ENCODE measurements around the gene RBM20. TPM values are rescaled to one million over a fixed set of nuclear protein-coding genes. Genes with fewer than 3 reads are reported as not detected.

RBM20 gene
- total RNA-seq, 1 donor from 2014 or later: 1.5 TPM

DNA sequence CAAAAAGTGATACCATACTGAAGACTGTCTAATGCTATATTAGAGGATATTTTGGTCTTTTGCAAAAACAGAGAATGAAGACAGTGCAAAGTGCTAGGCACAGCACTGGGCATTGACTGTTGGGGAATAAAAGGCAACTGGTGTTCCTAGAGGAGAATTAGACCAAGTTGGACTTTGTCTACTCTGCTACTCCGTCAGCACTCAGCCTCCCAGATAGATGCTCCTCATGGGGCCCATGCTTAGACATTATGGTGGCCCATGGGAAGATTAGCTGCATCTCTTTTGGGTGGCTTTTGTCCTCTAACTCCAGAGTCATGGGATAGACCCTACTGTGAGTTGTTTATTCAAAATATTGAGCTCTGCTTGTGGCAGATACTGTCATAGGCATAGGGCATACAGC is 113.5 kb downstream of the RBM20 start:
- DNase-seq (ENCODE audit: low spot score, unreplicated experiment): no peak
- no peaks in the 10 kb centered on the region for H3K27me3 Mint-ChIP-seq
- H3K27ac Mint-ChIP-seq: no peak overlapping the region
- no peaks in the 10 kb centered on the region for H3K4me1 Mint-ChIP-seq (ENCODE audit: low read depth)
- H3K4me3 Mint-ChIP-seq (ENCODE audit: low read depth): no peak overlapping the region
- peaks cover 6% of the 10 kb centered on the region for H3K9me3 Mint-ChIP-seq (ENCODE audit: low read depth)
- TF ChIP-seq, protein P1, sequence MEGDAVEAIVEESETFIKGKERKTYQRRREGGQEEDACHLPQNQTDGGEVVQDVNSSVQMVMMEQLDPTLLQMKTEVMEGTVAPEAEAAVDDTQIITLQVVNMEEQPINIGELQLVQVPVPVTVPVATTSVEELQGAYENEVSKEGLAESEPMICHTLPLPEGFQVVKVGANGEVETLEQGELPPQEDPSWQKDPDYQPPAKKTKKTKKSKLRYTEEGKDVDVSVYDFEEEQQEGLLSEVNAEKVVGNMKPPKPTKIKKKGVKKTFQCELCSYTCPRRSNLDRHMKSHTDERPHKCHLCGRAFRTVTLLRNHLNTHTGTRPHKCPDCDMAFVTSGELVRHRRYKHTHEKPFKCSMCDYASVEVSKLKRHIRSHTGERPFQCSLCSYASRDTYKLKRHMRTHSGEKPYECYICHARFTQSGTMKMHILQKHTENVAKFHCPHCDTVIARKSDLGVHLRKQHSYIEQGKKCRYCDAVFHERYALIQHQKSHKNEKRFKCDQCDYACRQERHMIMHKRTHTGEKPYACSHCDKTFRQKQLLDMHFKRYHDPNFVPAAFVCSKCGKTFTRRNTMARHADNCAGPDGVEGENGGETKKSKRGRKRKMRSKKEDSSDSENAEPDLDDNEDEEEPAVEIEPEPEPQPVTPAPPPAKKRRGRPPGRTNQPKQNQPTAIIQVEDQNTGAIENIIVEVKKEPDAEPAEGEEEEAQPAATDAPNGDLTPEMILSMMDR (IDR thresholded peaks at IDR 0.05; ENCODE audit: unreplicated experiment): no peak
- no peaks in the 10 kb centered on the region for H3K36me3 Mint-ChIP-seq (ENCODE audit: insufficient read depth)

DNA sequence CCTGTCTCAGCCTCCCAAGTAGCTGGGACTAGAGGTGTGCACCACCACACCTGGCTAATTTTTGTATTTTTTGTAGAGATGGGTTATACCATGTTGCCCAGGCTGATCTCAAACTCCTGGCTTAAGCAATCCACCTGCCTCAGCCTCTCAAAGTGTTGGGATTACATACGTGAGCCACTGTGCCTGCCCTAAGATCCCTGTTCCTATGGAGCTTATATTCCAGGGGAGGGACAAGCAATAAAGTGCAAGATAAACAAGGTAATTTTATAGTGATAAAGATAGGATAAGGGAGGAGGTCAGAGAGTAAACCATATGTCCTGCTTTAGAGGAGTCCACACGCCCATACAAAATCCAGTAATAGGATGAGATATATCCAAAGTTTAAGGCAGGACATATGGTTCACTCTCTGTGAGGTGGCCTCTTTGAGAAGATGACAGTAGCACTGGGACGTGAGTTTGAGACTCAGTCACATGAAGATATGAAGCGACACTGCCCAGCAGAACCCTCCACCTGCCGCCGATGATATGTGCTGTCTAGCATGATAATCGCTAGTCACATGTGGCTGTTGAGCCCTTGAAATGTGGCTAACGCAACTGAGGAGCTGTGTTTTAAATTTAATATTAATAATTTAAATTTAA is 114.1 kb downstream of the RBM20 start:
- Mint-ChIP-seq H3K36me3 (ENCODE audit: insufficient read depth) (no peaks in the 10 kb centered on the region), H3K4me1 (ENCODE audit: low read depth) (no peaks in the 10 kb centered on the region), H3K27me3 (no peaks in the 10 kb centered on the region), H3K9me3 (ENCODE audit: low read depth) (peaks cover 6% of the 10 kb centered on the region), H3K27ac (no peak overlapping the region), H3K4me3 (ENCODE audit: low read depth) (no peak overlapping the region)
- TF ChIP-seq, protein P1 (IDR thresholded peaks at IDR 0.05; ENCODE audit: unreplicated experiment): no peak
- no peak for DNase-seq (ENCODE audit: low spot score, unreplicated experiment)

DNA sequence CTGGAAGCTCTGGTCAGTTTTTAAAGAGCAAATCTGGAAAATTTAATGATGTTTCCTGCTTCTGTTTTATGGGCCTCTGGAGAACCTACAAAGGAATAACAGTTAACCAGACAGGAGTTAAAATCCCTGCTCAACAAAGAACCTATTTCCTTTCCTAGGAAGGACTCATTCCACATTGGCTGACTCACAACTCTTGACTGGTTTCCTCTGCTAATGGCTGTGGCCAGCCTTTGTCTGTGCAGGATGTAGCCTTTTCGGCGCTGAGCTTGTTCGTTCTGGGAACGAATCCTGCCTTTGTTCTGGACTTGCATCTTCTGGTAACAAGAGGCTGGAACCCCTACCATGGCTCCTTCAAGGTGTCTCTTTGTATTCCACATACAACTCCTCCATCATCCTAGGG is 114.8 kb downstream of the RBM20 start:
- Mint-ChIP-seq H3K4me1 (ENCODE audit: low read depth) (no peaks in the 10 kb centered on the region), H3K4me3 (ENCODE audit: low read depth) (no peak overlapping the region), H3K27me3 (no peaks in the 10 kb centered on the region), H3K27ac (no peak overlapping the region), H3K36me3 (ENCODE audit: insufficient read depth) (no peaks in the 10 kb centered on the region), H3K9me3 (ENCODE audit: low read depth) (peaks cover 6% of the 10 kb centered on the region)
- DNase-seq (ENCODE audit: low spot score, unreplicated experiment): no peak
- TF ChIP-seq, protein P1 (IDR thresholded peaks at IDR 0.05; ENCODE audit: unreplicated experiment): no peak

DNA sequence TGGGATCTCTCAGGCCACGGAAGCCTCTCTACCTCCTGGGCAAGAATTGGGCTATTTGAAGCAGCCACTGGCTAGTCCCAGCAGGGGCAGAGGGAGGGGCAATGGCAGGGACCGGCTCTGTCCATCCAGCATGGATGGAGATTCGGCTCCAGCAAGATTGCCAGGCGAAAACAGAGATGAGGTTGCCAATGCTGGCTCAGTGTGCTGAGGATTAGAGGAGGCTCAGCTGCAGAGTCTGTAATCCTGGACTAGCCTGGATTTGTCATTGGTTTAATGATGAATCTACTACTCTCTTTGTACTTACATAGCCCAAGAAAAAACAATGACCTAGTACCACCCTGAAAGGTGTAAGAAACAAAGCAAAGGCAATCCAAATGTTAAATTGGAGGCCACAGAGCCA is 115.4 kb downstream of the RBM20 start:
- Mint-ChIP-seq H3K4me3 (ENCODE audit: low read depth) (no peak overlapping the region), H3K27ac (no peak overlapping the region)
- no peak for DNase-seq (ENCODE audit: low spot score, unreplicated experiment)

DNA sequence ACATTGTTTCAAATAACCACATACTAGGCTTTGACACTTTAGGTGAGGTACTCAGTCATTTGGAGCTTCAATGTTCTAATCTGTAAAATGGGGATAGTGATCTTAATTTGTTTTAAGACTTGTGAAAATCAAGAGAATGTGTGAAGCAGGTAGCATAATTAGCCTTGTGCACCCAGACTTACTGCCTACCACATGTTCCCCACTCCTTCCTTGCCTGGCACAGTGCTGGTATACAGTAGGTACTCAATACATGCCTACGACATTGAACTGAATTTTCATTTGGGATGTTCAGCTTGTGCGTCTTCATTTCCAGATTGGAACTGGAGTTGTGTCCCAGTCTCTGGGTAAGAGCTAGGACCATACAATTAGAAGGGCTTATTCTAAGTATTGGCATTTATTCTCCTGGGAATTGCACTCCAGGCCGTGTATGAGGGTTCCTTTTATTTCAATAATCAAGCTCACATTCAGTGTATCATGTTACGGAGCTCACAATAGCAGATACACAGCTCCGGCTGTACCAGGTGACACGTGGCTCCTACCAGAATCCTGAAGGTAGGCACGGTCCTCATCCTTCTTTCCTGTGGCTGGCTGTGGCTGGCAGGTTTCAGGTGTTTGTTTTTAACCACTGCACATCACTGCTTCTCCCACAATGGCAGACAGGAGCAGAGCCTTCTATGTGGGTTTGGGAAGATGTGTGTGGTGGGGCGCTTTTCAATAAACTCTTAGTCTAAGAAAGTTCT is 118.1 kb downstream of the RBM20 start:
- peak overlapping the region; percentile 4 for H3K27ac Mint-ChIP-seq
- no peaks in the 10 kb centered on the region for H3K36me3 Mint-ChIP-seq (ENCODE audit: insufficient read depth)
- DNase-seq (ENCODE audit: low spot score, unreplicated experiment): no peak
- no peak overlapping the region for H3K4me3 Mint-ChIP-seq (ENCODE audit: low read depth)
- TF ChIP-seq, protein P1 (IDR thresholded peaks at IDR 0.05; ENCODE audit: unreplicated experiment): no peak
- peaks cover 2% of the 10 kb centered on the region for H3K4me1 Mint-ChIP-seq (ENCODE audit: low read depth)
- H3K27me3 Mint-ChIP-seq: no peaks in the 10 kb centered on the region
- H3K9me3 Mint-ChIP-seq (ENCODE audit: low read depth): no peaks in the 10 kb centered on the region

More for the DNA sequence above, 115.4 kb downstream of the RBM20 start:
- TF ChIP-seq, protein P1 (IDR thresholded peaks at IDR 0.05; ENCODE audit: unreplicated experiment): no peak
- Mint-ChIP-seq H3K9me3 (ENCODE audit: low read depth) (peaks cover 3% of the 10 kb centered on the region), H3K4me1 (ENCODE audit: low read depth) (no peaks in the 10 kb centered on the region), H3K36me3 (ENCODE audit: insufficient read depth) (no peaks in the 10 kb centered on the region), H3K27me3 (no peaks in the 10 kb centered on the region)

Data from progenitor cell of endocrine pancreas (in vitro differentiated cells).